IPS DF 4.7 (cell line): ENCODE data around the gene ATP9A.
"Not testable (repeated sequence)": the region's sequence is repeated elsewhere in the genome, so short reads cannot be mapped to it uniquely, and the experiment has no call there.

ENCODE experiments used
- DNase-seq: peaks from one replicate; pipeline ENCODE4 v3.0.0-alpha.2; 2013; ENCODE audit warnings: low spot score; ENCODE audit errors: extremely low read depth

The ATP9A gene, protein sequence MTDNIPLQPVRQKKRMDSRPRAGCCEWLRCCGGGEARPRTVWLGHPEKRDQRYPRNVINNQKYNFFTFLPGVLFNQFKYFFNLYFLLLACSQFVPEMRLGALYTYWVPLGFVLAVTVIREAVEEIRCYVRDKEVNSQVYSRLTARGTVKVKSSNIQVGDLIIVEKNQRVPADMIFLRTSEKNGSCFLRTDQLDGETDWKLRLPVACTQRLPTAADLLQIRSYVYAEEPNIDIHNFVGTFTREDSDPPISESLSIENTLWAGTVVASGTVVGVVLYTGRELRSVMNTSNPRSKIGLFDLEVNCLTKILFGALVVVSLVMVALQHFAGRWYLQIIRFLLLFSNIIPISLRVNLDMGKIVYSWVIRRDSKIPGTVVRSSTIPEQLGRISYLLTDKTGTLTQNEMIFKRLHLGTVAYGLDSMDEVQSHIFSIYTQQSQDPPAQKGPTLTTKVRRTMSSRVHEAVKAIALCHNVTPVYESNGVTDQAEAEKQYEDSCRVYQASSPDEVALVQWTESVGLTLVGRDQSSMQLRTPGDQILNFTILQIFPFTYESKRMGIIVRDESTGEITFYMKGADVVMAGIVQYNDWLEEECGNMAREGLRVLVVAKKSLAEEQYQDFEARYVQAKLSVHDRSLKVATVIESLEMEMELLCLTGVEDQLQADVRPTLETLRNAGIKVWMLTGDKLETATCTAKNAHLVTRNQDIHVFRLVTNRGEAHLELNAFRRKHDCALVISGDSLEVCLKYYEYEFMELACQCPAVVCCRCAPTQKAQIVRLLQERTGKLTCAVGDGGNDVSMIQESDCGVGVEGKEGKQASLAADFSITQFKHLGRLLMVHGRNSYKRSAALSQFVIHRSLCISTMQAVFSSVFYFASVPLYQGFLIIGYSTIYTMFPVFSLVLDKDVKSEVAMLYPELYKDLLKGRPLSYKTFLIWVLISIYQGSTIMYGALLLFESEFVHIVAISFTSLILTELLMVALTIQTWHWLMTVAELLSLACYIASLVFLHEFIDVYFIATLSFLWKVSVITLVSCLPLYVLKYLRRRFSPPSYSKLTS

DNA sequence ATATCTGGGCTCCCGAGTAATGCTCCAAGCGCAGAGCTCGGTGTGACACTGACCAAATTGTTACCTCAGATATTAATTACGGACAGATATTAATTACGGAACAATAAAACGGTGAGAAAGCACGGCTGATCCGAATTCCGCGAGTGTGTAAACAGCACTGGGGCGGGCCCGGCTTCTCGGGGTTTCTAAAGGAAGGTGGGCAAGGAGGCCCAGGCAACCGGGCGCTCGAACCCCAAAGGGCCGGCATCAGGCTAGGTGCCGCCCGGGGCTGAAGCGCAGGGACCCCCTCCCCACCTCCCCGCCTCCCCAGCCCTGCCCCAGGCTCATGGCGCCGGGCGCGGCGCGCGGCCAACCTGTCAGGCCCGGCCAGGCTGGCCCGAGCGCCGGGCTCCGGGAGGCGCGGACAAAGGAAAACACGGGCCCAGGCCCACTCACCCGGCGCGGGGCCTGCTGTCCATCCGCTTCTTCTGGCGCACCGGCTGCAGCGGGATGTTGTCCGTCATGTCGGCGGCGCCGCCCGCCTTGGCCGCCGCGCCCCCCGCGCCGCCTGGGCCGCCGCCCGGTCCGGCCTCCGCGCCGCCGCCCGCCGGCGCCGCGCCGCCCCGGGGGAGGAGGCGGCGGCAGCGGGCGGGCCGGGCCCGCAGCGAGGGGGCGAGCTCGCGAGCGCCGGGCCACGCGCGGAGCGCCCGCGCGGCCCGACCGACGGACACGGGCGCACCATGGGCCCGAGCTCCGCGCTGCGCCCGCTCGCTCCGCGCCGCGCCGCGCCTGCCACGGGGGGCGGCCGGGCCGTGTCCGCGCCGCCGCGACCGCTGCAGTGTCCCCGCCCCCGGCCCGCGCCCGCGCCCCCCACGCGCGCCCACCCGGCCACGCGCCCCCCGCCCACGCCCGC, at the start of gene ATP9A:
TSS of gene ATP9A (minus strand) at position 524 of the 892 bp plus-strand sequence. CDS start at position 503, 21 bp downstream.
- DNase-seq = no peak

DNA sequence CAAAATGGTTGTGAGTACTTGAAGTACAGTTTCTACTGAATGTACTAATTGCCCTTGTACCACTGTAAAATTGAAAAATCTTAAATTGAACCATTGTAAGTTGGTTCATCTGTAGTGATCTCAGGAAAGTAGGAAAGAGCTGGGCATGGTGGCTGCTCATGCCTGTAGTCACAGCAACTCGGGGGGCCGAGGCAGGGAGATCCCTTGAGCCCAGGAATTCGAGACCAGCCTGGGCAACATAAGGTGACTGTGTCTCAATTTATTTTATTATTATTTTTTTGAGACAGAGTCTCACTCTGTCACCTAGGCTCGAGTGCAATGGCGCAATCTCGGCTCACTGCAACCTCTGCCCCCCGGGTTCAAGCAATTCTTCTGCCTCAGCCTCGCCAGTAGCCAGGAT, 48.7 kb upstream of the ATP9A start:
- not testable (repeated sequence) for DNase-seq

DNA sequence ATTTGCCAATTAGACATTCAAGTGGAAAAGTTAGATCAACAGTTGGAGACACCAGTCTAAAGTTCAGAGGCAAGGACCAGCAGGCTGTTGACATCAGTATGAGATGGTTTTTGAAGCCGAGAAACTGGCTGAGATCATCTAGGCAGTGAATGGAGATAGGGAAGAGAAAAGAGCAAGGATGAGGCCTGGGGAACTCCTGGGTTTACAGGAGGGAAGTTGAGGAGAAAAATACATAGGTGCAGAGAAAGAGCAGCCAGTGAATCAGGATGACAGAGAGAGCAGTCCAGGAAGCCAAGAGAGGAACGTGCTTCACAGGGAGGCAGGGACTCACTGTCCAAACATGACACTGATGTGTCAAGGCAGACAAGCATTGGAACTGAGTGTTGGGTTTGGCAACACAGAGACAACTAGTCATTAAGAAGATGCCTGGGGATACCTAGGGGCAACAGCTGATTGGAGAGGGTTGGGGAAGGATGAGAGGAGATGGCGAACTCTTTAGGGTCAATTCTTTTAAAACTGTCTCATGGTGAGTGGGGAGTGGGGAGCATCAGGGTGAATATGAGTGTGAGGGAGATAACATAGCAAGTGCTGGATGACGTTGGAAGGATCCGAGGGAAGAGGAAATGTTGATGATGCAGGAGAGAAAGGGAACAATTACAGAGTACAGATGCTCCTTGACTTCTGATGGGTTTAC, 47.3 kb upstream of the ATP9A start:
- DNase-seq = no peak

DNA sequence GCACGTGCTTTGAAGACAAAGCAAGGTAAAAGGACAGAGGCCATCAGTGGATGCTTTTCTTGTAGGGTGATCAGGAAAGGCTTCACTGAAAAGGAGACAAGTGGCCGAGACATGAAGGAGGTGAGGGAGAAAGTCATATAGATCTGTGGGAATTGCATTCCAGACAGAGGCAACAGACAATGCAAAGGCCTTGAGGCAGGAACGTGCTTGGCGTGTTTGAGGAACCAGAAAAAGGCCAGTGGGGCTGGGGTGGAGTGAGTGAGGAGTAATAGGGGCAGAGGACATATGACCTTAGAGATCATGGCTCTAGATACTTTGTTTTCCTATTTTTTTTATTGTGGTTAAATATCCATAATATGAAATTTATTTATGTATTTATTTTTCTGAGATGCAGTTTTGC, 44.7 kb upstream of the ATP9A start:
- no peak for DNase-seq

DNA sequence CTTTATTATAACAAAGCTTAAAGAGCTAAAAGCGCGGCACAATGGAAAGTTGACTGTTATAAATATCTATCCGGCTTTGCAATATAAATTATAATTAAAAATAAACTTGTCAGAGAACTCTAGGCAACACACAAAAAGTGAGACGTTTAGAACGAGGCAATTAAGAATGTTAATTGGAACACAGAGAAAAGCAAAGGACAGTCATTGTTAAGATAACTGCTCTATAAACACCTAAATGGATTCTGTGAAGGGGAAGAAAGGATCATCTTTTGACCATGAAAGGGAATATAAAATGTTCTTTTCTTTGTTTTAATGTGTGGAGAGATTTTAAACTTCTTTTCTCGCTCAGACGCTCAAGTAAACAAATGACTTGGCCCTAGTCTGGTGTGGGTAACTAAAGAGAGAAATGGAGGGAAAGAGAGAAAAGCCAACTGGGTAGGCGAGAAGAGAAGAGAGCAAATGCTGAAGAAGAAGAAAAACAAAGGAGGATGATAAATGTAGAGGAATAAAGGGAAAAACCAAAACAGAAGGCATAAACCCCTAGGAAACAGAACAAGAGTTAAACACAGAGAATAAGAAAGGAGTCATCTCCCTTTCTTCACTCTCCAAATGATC, 43.4 kb upstream of the ATP9A start:
- no peak for DNase-seq

DNA sequence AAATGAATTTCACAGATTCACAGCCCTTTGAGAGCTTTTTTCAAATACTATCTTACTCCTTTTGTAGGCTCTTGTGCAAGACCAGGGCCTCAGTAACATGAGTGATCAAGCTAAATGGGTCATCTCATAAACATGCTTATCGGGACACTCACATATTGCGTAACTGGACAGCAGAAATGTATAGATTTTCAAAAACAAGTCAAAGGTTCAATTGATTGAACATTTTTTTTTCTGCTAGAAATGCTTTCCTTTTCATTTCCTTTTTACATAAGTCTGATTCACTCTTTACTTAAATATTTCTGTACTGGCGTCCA, 42.8 kb upstream of the ATP9A start:
- DNase-seq = no peak

DNA sequence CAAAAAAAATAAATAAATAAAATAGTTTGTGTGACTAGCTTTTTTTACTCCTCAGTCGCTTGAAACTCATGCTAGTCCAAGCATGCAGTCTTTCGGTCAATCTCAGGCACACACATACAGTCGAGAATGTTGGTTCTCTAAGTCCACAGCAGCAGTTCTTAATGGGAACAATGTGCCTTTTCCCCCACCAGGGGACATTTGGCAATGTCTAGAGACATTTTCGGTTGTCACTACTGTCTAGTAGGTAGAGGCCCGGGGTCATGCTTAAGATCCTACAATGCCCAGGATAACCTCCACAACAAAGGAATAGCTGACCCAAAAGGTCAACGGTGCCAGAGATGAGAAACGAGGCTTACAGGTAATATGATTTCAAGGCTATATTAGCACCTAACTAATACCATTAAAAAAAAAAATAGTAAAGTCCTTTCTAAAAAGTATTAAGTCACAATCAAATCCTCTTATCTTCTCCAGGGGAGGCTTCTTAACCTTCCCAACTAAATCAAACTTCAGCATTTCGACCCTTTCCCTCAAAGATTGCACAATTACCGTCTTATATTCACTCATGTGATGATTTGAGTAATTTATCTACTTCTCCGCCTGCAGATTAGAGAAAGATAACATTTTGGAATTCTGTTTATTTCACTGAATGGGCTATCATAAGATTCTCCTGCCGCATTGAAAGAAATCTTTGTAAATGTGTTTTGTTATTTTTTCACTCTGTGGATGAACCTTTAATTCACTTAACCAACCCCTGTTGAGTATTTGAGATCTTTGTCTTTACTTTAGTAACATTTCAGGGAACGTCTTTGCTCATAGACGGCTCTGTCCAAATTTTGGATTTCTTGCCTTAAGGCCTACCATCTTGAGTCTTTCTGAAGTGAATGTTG, 42.2 kb upstream of the ATP9A start:
- DNase-seq = no peak

DNA sequence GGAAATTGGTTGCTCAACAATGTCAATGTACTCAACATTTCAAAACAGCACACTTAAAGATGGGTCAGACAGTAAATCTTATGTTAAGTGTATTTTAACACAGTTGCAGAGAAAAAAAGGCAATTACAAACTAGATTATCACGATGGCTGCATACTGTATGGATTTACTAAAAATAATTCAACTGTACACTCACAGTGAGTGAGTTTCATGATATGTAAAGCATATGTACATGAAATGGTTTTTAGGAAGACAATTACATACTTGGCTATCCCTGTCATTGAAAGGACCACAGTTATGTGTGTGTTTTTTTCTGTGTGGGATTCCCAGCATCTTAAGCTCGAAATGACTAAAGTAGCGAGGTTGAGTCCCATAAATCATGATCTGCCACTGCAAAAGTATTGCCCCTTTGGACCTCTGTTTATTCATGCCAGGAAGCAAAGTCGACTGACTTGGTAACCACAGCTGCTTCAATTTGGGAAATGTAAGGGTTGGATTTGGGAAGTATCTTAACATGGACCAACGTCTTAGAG, 39.6 kb upstream of the ATP9A start:
- DNase-seq = no peak

DNA sequence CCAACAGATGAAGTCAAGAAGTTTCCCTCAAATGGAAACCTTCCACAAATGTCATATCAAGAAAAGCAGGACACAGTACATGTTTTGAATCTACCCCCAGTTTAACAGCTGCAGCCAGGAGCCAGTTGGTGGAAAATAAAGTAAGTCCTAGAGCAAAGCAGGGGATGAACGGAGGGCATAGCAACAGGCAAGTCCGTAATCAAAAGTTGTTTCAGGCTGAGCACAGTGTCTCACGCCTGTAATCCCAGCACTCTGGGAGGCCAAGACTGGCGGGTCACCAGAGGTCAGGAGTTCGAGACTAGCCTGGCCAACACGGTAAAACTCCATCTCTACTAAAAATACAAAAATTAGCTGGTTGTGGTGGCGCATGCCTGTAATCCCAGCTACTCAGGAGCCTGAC, 36.6 kb upstream of the ATP9A start:
- DNase-seq = no peak

DNA sequence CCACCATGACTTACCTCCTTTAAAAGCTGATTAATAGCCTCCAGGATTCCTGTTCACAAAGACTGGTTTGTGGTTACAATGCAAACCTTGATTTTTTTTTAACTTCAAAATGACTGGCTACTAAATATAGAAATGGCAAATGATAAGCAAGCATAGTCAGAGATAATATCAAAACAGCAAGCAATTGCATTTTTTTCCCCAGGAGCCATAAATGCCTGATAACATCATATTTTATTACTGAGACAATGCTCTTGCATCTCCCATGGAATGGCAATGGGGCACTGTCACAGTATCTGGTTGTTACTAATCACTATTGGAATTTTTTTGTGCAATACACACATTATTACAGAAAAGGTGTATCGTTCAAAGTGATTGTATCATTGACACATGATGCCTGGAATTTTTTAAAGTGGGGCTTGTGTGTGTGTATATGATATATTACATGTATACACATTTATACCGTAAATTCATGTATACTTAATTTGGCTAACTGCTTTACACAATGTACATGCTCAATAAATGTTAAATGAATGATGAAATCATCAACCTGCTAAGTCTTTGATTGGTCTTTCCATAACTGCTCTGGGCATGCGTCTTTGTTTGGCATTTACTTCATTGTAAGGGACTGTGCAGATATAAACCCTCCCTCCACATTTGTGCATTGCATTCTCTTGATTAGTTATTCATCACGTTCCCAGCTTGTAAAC, 35.1 kb upstream of the ATP9A start:
- no peak for DNase-seq

DNA sequence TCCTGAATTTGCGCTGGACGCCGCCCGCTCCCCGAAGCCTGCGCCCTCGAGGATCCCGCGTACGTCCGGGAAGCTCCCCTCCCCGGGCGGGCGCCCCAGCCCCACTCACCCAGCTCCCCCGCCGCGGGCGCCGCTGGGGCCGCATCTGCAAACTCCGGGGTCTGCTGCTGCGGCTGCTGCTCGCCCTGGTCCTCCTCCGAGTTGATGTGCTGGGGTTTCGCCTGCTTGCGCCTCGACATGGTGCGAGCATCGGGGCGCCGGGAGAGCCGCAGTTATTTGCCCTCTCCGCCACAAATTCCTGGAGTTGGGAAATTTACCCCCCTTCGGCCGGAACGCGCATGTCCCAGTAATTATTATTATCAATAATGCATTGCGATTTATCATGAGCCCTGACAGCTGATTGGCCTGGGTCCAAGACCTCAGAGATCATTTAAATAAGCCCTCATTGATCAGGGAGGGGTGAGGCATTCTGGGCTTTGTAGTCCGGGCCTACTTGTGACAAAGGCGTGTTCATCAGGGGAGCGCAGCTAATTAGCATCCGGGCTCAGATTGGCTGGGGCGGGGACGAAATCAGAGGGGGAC, 34.1 kb upstream of the ATP9A start, which contains the start of gene SALL4:
TSS of gene SALL4 (minus strand) at position 352 of the 582 bp plus-strand sequence. CDS start at position 239, 113 bp downstream.
- peak; percentile 99 for DNase-seq

DNA sequence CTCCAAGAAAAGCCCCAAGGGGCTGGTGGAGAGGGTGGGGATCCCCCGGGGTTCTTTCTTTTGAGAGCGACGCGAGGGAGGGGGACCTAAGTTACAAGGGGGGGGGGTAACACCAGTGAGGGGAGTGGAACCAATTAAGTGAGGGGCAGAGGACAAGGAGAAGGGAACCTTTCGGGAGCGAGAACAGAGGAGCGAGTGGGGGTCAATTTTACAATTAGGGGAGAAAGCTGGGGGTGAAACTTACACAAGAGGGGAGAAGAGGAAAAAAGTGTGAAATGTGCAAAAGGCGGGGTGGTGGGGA, 33.6 kb upstream of the ATP9A start:
- DNase-seq = no peak

DNA sequence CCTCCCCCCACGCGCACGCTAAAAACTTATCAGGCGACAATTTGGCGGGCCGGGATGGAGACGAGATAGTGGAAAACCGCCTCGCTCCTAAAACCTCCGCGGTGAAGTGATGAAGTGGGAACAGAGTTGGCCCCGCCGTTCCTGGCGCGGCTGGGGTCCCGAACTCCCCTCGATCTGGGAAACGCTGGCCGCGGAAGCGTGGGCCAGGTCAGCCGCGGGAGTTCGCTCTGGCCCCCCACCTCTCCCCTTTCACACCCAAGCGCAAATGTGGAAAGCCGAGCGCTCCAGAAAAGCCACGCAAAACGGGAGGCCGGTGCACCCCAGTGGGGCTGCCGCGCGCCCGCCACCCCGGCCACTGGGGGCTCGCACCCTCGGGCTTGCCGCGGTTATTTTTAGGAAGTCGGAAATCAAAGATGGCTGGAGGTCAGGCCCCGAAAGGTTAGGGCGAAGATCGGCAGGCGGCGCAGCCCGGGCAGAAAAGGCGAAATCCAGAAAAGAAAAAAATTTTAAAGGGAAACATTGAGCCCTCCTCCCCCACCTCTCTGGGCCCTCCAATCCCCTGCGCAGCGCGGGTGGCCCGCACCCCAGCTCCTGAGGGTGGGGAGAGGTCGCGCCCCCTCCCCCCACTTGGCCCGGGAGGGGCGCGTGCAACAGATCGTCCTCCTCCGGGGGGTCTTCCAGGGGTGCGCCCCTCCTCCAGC, 33.1 kb upstream of the ATP9A start:
- no peak for DNase-seq

DNA sequence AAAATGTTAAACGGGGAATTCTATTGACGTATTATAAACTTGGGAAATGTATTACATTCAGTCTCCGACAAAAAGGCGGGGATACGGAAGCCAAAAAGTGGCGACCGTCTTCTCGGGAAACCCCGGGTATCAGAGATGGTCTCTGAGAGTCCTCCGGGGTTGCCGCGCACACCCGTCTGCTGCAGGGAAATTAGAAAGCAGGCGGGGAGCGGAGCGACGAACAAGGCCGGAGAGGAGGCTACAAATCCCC, 32.6 kb upstream of the ATP9A start:
- no peak for DNase-seq

DNA sequence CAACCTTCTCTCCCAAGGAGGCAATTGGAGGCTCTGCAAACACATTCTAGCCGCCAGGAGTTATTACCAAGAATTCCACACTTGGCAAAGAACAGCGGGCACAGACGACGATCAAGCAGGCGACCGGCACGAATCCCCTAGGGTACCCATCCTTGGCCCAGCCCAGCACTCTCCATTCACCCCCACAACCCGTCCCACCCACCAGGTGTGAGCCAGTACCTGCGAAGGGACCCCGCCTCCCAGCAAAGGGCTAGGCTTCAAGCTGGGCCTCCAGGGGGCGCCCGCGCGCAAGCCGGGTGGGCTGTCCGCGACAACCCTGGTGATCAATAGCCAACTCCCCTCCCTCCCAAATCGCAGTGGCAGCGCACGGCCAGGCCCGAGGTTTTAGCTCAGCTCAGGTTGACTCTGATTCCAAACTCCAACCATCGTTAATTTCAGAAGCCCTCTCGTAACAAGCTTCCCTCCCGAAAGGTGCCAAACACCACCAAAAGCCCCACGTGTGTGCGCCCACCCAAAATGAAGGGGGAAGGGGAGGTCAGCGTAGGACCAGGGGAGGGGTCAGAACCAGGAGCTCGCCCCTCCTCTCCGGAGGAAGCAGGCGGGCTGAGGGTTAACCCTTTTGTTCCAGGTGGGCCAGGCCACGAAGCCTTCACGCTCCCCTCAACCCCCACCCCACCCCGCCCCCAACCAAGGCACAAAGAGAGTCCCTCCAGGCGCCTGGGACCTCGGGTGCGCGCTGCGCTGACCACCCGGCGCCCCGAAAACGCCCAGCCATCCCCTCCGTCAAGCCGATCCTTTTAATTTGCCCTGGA, 32.1 kb upstream of the ATP9A start:
- DNase-seq = no peak

DNA sequence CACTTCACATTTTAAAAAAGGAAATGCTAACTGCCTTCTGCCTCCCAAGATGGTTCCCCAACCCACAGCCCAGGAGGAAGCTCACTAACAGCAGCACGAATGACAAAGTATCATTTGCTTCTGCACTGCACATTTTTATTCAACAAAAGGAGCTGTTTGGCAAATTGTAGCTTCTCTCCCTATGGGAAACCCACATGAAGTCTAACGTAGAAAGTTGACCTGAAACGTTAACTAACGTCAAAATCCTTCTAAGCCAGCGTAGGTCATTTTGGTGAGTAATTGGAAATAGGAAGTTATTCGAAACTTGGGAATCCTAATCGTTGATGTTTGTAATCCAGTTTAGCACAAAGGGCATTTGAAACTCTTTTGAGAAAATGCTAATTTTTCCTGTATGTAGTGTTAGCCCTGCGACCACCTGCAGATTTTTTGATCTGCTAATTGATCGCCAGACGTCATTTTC, 31.2 kb upstream of the ATP9A start:
- no peak for DNase-seq
